Ovary (tissue), 3 donors: ENCODE measurements around the gene HEPACAM2.

ENCODE experiments used
- EP300 ChIP-seq: sonication (generic); formaldehyde crosslinking; IDR thresholded peaks from one replicate; pipeline ENCODE4 v1.6.1; 2017; ENCODE audit warnings: antibody characterized with exemption
- POLR2A ChIP-seq: fragments of 450-650 bp; IDR thresholded peaks from one replicate; pipeline ENCODE4 v1.6.1; 2017; ENCODE audit warnings: antibody characterized with exemption, mild to moderate bottlenecking, moderate library complexity
- TF ChIP-seq, protein P1 (sequence below), 3 donors: fragments of 450-650 bp in 2 of 3; fragments of 200-600 bp in 1 of 3; IDR thresholded peaks; one replicate each; pipeline versions ENCODE4 v1.5.1 to v1.8.0; 2016 to 2022; ENCODE audit warnings: antibody characterized with exemption in 3 of 3, mild to moderate bottlenecking in 1 of 3
- donor health status: DM: no; HTN: no; CAD: no.

DNA sequence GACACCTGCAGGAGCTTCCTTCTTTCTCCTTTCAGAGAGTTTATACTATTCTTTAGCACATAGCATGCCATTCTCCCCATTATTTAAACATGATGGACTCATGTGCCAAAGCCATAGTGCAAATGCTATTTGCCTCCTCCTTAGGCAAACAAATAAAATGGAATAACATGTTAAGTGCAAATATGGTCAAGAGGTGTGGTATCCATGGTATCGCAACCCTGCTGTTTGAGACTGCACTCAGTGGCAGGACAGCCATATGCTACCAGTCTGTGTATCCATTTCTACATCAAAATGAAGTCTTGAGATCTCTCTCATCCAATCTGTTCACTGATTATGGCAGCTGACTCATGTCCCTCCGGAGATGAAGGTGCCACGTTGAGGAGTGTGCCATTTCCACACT lies 22.8 kb downstream of the HEPACAM2 start:
- TF ChIP-seq, protein P1, sequence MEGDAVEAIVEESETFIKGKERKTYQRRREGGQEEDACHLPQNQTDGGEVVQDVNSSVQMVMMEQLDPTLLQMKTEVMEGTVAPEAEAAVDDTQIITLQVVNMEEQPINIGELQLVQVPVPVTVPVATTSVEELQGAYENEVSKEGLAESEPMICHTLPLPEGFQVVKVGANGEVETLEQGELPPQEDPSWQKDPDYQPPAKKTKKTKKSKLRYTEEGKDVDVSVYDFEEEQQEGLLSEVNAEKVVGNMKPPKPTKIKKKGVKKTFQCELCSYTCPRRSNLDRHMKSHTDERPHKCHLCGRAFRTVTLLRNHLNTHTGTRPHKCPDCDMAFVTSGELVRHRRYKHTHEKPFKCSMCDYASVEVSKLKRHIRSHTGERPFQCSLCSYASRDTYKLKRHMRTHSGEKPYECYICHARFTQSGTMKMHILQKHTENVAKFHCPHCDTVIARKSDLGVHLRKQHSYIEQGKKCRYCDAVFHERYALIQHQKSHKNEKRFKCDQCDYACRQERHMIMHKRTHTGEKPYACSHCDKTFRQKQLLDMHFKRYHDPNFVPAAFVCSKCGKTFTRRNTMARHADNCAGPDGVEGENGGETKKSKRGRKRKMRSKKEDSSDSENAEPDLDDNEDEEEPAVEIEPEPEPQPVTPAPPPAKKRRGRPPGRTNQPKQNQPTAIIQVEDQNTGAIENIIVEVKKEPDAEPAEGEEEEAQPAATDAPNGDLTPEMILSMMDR (IDR thresholded peaks at IDR 0.05) = no peak
- no peak for TF ChIP-seq POLR2A
- TF ChIP-seq EP300 = no peak
